Esophagus squamous epithelium (tissue), 4 donors: ENCODE data around the gene ATP23.

Experiments used
- CTCF ChIP-seq, 6 experiments: fragments of 450-650 bp in 4 of 6; fragments of 200-600 bp in 2 of 6; sonication (generic) in 2 of 6; IDR thresholded peaks; one replicate each; pipeline ENCODE4 v1.5.1; 2016 to 2019; ENCODE audit warnings: antibody characterized with exemption in 6 of 6, mild to moderate bottlenecking in 4 of 6, moderate library complexity in 4 of 6
- POLR2A ChIP-seq, 4 donors: fragments of 450-650 bp; IDR thresholded peaks; one replicate each; pipeline ENCODE4 v1.6.1; 2017; ENCODE audit warnings: antibody characterized with exemption in 4 of 4, mild to moderate bottlenecking in 4 of 4, moderate library complexity in 3 of 4

GRCh38 chr12:57902478-57902969, 38.8 kb upstream of the ATP23 start:
- TF ChIP-seq POLR2A (IDR thresholded peaks at IDR 0.05): no peak
- TF ChIP-seq CTCF (IDR thresholded peaks at IDR 0.05): no peak
